Measurements from ENCODE around the gene THAP7. TPM values are rescaled to one million over a fixed set of nuclear protein-coding genes. Genes with fewer than 3 reads are reported as not detected.

THAP7 gene
- total RNA-seq, 4 donors from 2014 or later, result 38.5 to 49.0 (median 42.5) TPM

GRCh38 chr22:20964799-20965103 is 37.2 kb downstream of the THAP7 start:
- no peak for ATAC-seq
- Histone ChIP-seq H3K4me1 (peaks cover 0 to 20% (median 3%) of the 10 kb centered on the region in 3 donors), H3K27ac (peak overlapping the region in 1 of 4 donors; percentile 32), H3K36me3 (no peaks in the 10 kb centered on the region), H3K9me3 (no peaks in the 10 kb centered on the region), H3K27me3 (peaks cover 30% of the 10 kb centered on the region), H3K4me3 (peak overlapping the region; percentile 11 to 54)
- WGBS, 2 donors (ENCODE audit: low coverage in 1 of 2), result 1% methylated on average over 12 of the region's 28 CpGs; no CpG with 5 or more reads in 1 of the 2 donors
- TF ChIP-seq EP300 (IDR thresholded peaks at IDR 0.05), result no peak
- TF ChIP-seq POLR2A (IDR thresholded peaks at IDR 0.05), result no peak
- no peak for TF ChIP-seq CTCF (IDR thresholded peaks at IDR 0.05)
- TF ChIP-seq POLR2AphosphoS5 (IDR thresholded peaks at IDR 0.05), result no peak

GRCh38 chr22:20964090-20964798 is 37.7 kb downstream of the THAP7 start:
- no peaks in the 10 kb centered on the region for H3K36me3 ChIP-seq
- no peaks in the 10 kb centered on the region for H3K9me3 ChIP-seq
- ATAC-seq, result no peak
- TF ChIP-seq POLR2AphosphoS5 (IDR thresholded peaks at IDR 0.05) (no peak), POLR2A (IDR thresholded peaks at IDR 0.05) (no peak), CTCF (IDR thresholded peaks at IDR 0.05) (no peak), EP300 (IDR thresholded peaks at IDR 0.05) (no peak)
- peak overlapping the region in 1 of 2 donors; percentile 54 for H3K4me3 ChIP-seq
- peak overlapping the region in 1 of 4 donors; percentile 32 for H3K27ac ChIP-seq
- peaks cover 30% of the 10 kb centered on the region for H3K27me3 ChIP-seq
- whole genome bisulfite sequencing, 2 donors (ENCODE audit: low coverage in 1 of 2), result 14 to 45% methylated on average over 2 to 4 of the region's 6 CpGs
- peaks cover 0 to 20% (median 3%) of the 10 kb centered on the region in 3 donors for H3K4me1 ChIP-seq

- H3K27me3 ChIP-seq, result peaks cover 30% of the 10 kb centered on the region
- H3K4me3 ChIP-seq, result no peak overlapping the region
- ATAC-seq, result no peak
- 70 to 92% methylated on average over 2 of the region's 7 CpGs for WGBS, 2 donors (ENCODE audit: low coverage in 1 of 2)
- peaks cover 0 to 23% (median 3%) of the 10 kb centered on the region in 3 donors for H3K4me1 ChIP-seq
- no peaks in the 10 kb centered on the region for H3K36me3 ChIP-seq
- no peaks in the 10 kb centered on the region for H3K9me3 ChIP-seq
- H3K27ac ChIP-seq, result no peak overlapping the region
- TF ChIP-seq POLR2A (IDR thresholded peaks at IDR 0.05) (no peak), CTCF (IDR thresholded peaks at IDR 0.05) (no peak), EP300 (IDR thresholded peaks at IDR 0.05) (no peak), POLR2AphosphoS5 (IDR thresholded peaks at IDR 0.05) (no peak)
These were observed 38.5 kb downstream of the THAP7 start for GRCh38 chr22:20963201-20964052.

- no CpG with 5 or more reads among the region's 6 CpGs for WGBS, 2 donors (ENCODE audit: low coverage in 1 of 2)
- Histone ChIP-seq H3K9me3 (no peaks in the 10 kb centered on the region), H3K27me3 (peaks cover 30% of the 10 kb centered on the region), H3K4me3 (no peak overlapping the region), H3K4me1 (peaks cover 0 to 28% (median 3%) of the 10 kb centered on the region in 3 donors), H3K36me3 (no peaks in the 10 kb centered on the region), H3K27ac (no peak overlapping the region)
- TF ChIP-seq POLR2A (IDR thresholded peaks at IDR 0.05), result no peak
- TF ChIP-seq CTCF (IDR thresholded peaks at IDR 0.05), result no peak
- no peak for TF ChIP-seq POLR2AphosphoS5 (IDR thresholded peaks at IDR 0.05)
- no peak for TF ChIP-seq EP300 (IDR thresholded peaks at IDR 0.05)
- no peak for ATAC-seq
These were observed 39.4 kb downstream of the THAP7 start for GRCh38 chr22:20962491-20962945.
